Liver (tissue), 3 donors: Measurements from ENCODE around the gene LDB2.

ENCODE experiments used
- ATF3 ChIP-seq: IDR thresholded peaks from 2 replicates; pipeline ENCODE4 v1.6.1; 2016; ENCODE audit warnings: antibody characterized with exemption
- CTCF ChIP-seq: fragments of 150-350 bp; IDR thresholded peaks from 2 replicates; pipeline ENCODE4 v1.5.1; 2017; ENCODE audit warnings: improper control_type of control experiment, low read depth, low read length; ENCODE audit not compliant: missing input control
- YY1 ChIP-seq: IDR thresholded peaks from 2 replicates; pipeline ENCODE4 v1.6.1; 2016; ENCODE audit warnings: antibody characterized with exemption, mild to moderate bottlenecking
- donor health status: healthy.
- donor health status: healthy.

- TF ChIP-seq CTCF = peak; percentile 96
- peak; percentile 42 for TF ChIP-seq YY1
- TF ChIP-seq ATF3 = no peak
Measured at GRCh38 chr4:16794816-16795445, 103.5 kb downstream of the LDB2 start.
